GM12865 (cell line): ENCODE measurements around the gene EED.

Experiments
- DNase-seq: peaks from one replicate; pipeline ENCODE4 v3.0.0; 2010; ENCODE audit warnings: low read depth
- H3K4me3 ChIP-seq: 2 replicates; pipeline ENCODE4 v1.5.1; 2011; ENCODE audit warnings: mild to moderate bottlenecking, low read depth, low read length, control low read depth
- CTCF ChIP-seq: IDR thresholded peaks from 2 replicates; pipeline ENCODE4 v1.5.1; 2011; ENCODE audit warnings: low read length, control low read depth, low read depth, inconsistent platforms; ENCODE audit not compliant: insufficient read depth; ENCODE audit errors: missing control alignments

Gene EED

GRCh38 chr11:86244522-86245368, at the start of gene EED:
TSS of gene EED (plus strand) at chr11:86244753. CDS start at chr11:86245230, 477 bp downstream.
- DNase-seq: peak; percentile 99
- TF ChIP-seq CTCF: no peak
- peak within 1 kb of the TSS; percentile 61 for H3K4me3 ChIP-seq

GRCh38 chr11:86194998-86195397, 49.6 kb upstream of the EED start:
- no peak overlapping the region for H3K4me3 ChIP-seq
- no peak for TF ChIP-seq CTCF
- DNase-seq: no peak

- no peak for DNase-seq
- TF ChIP-seq CTCF: no peak
- H3K4me3 ChIP-seq: no peak overlapping the region
These were observed 48.4 kb upstream of the EED start for GRCh38 chr11:86196085-86196696.

- no peak for DNase-seq
- no peak overlapping the region for H3K4me3 ChIP-seq
- TF ChIP-seq CTCF: no peak
These were observed 47.6 kb upstream of the EED start for GRCh38 chr11:86196913-86197312.

- DNase-seq: no peak
- no peak for TF ChIP-seq CTCF
- no peak overlapping the region for H3K4me3 ChIP-seq
These were observed 47.1 kb upstream of the EED start for GRCh38 chr11:86197448-86197847.

- TF ChIP-seq CTCF: no peak
- DNase-seq: no peak
- no peak overlapping the region for H3K4me3 ChIP-seq
These were observed 46.4 kb upstream of the EED start for GRCh38 chr11:86198139-86198538.
